HEK293 (cell line): ENCODE results near the gene SIK3.

Experiments used
- CTCF ChIA-PET: fragments of 350-600 bp; formaldehyde crosslinking; extraction: SDS; loops from one replicate; lab custom pipeline; 2021; ENCODE audit warnings: antibody characterized with exemption; lab: Yijun Ruan, JAX
- POLR2A ChIA-PET: fragments of 300-600 bp; formaldehyde crosslinking; extraction: SDS; loops from one replicate; lab custom pipeline; 2020; ENCODE audit warnings: antibody characterized with exemption, inconsistent platforms; lab: Yijun Ruan, JAX
- H3K27ac ChIP-seq: fragments of 200-500 bp; sonication (Bioruptor generic); 2 replicates; pipeline ENCODE4 v1.5.1; 2014; ENCODE audit warnings: low read depth, low read length, control low read depth, inconsistent platforms; ENCODE audit errors: extremely low read depth
- H3K36me3 ChIP-seq, 2 experiments: fragments of 200-500 bp in 1 of 2; sonication (Bioruptor generic) in 1 of 2; 1 replicate in 1 of 2; 2 replicates in 1 of 2; pipeline ENCODE4 v1.5.1; 2014 to 2017; ENCODE audit warnings: inconsistent platforms in 2 of 2, low read length in 2 of 2; ENCODE audit not compliant: control insufficient read depth in 2 of 2, insufficient read depth in 1 of 2
- H3K4me1 ChIP-seq: fragments of 200-500 bp; sonication (Bioruptor generic); 2 replicates; pipeline ENCODE4 v1.5.1; 2014; ENCODE audit warnings: mild to moderate bottlenecking, low read length, inconsistent platforms; ENCODE audit not compliant: control insufficient read depth, insufficient read depth
- H3K4me3 ChIP-seq: 2 replicates; pipeline ENCODE4 v1.5.1; 2011; ENCODE audit warnings: low read depth, mild to moderate bottlenecking, control low read depth, low read length, moderate library complexity
- H3K9me3 ChIP-seq: fragments of 200-500 bp; sonication (Bioruptor generic); 2 replicates; pipeline ENCODE4 v1.5.1; 2014; ENCODE audit warnings: low read depth, low read length, inconsistent platforms; ENCODE audit not compliant: control insufficient read depth, insufficient read depth
- KLF9 ChIP-seq: fragments of 450-650 bp; formaldehyde crosslinking; IDR thresholded peaks from 2 replicates; pipeline ENCODE4 v1.5.1; 2016; ENCODE audit warnings: missing biosample characterization, missing genetic modification characterization, low read depth
- PATZ1 ChIP-seq: fragments of 450-650 bp; formaldehyde crosslinking; IDR thresholded peaks from 2 replicates; pipeline ENCODE4 v1.5.1; 2016; ENCODE audit warnings: missing biosample characterization, missing genetic modification characterization
- SALL2 ChIP-seq: fragments of 450-650 bp; formaldehyde crosslinking; IDR thresholded peaks from 2 replicates; pipeline ENCODE4 v1.5.0; 2017; ENCODE audit warnings: missing biosample characterization, mild to moderate bottlenecking, missing genetic modification characterization, borderline replicate concordance
- SCRT2 ChIP-seq: fragments of 450-650 bp; formaldehyde crosslinking; IDR thresholded peaks from 2 replicates; pipeline ENCODE4 v1.5.1; 2016; ENCODE audit warnings: missing biosample characterization, missing genetic modification characterization
- YY2 ChIP-seq: fragments of 450-650 bp; formaldehyde crosslinking; IDR thresholded peaks from 2 replicates; pipeline ENCODE4 v1.5.1; 2016; ENCODE audit warnings: missing biosample characterization, missing genetic modification characterization
- ZFHX2 ChIP-seq: fragments of 450-650 bp; formaldehyde crosslinking; conservative IDR thresholded peaks from 2 replicates; pipeline ENCODE4 v1.5.1; 2016; ENCODE audit warnings: missing biosample characterization, missing genetic modification characterization
- ZNF114 ChIP-seq: fragments of 450-650 bp; formaldehyde crosslinking; IDR thresholded peaks from 2 replicates; pipeline ENCODE4 v1.5.0; 2017; ENCODE audit warnings: missing biosample characterization, missing genetic modification characterization
- ZNF202 ChIP-seq: fragments of 450-650 bp; formaldehyde crosslinking; IDR thresholded peaks from 2 replicates; pipeline ENCODE4 v1.5.1; 2016; ENCODE audit warnings: missing biosample characterization, missing genetic modification characterization, borderline replicate concordance
- ZNF221 ChIP-seq: fragments of 450-650 bp; formaldehyde crosslinking; IDR thresholded peaks from 2 replicates; pipeline ENCODE4 v1.5.1; 2017; ENCODE audit warnings: missing biosample characterization, missing genetic modification characterization, borderline replicate concordance
- ZNF302 ChIP-seq: fragments of 450-650 bp; formaldehyde crosslinking; IDR thresholded peaks from 2 replicates; pipeline ENCODE4 v1.5.1; 2016; ENCODE audit warnings: missing biosample characterization, missing genetic modification characterization, low read depth
- ZNF324 ChIP-seq: fragments of 450-650 bp; formaldehyde crosslinking; IDR thresholded peaks from 2 replicates; pipeline ENCODE4 v1.5.1; 2016; ENCODE audit warnings: missing biosample characterization, missing genetic modification characterization
- ZNF426 ChIP-seq: fragments of 450-650 bp; formaldehyde crosslinking; IDR thresholded peaks from 2 replicates; pipeline ENCODE4 v1.5.1; 2017; ENCODE audit warnings: missing biosample characterization, missing genetic modification characterization, mild to moderate bottlenecking, inconsistent platforms, moderate library complexity
- ZNF473 ChIP-seq: fragments of 450-650 bp; formaldehyde crosslinking; IDR thresholded peaks from 2 replicates; pipeline ENCODE4 v1.5.1; 2017; ENCODE audit warnings: missing biosample characterization, missing genetic modification characterization
- ZNF510 ChIP-seq: fragments of 450-650 bp; formaldehyde crosslinking; IDR thresholded peaks from 2 replicates; pipeline ENCODE4 v1.5.1; 2018; ENCODE audit warnings: mild to moderate bottlenecking, missing genetic modification characterization, missing biosample characterization; ENCODE audit not compliant: insufficient replicate concordance
- ZNF558 ChIP-seq: fragments of 450-650 bp; formaldehyde crosslinking; IDR thresholded peaks from 2 replicates; pipeline ENCODE4 v1.5.1; 2016; ENCODE audit warnings: missing biosample characterization, missing genetic modification characterization
- ZNF600 ChIP-seq: fragments of 450-650 bp; formaldehyde crosslinking; IDR thresholded peaks from 2 replicates; pipeline ENCODE4 v1.5.1; 2016; ENCODE audit warnings: missing biosample characterization, missing genetic modification characterization
- ZNF639 ChIP-seq: fragments of 450-650 bp; formaldehyde crosslinking; IDR thresholded peaks from 2 replicates; pipeline ENCODE4 v1.5.1; 2016; ENCODE audit warnings: missing biosample characterization, missing genetic modification characterization
- ZNF768 ChIP-seq: fragments of 450-650 bp; formaldehyde crosslinking; IDR thresholded peaks from 2 replicates; pipeline ENCODE4 v1.5.1; 2018; ENCODE audit warnings: missing biosample characterization, mild to moderate bottlenecking, missing genetic modification characterization
- TF ChIP-seq, protein P1 (sequence below): fragments of 450-650 bp; formaldehyde crosslinking; IDR thresholded peaks from 2 replicates; pipeline ENCODE4; 2016; ENCODE audit warnings: missing biosample characterization, missing genetic modification characterization
- TF ChIP-seq, protein P2 (sequence below): fragments of 450-650 bp; formaldehyde crosslinking; IDR thresholded peaks from 2 replicates; pipeline ENCODE4 v1.5.1; 2016; ENCODE audit warnings: missing biosample characterization, missing genetic modification characterization
- TF ChIP-seq, protein P3 (sequence below): sonication (generic); formaldehyde crosslinking; IDR thresholded peaks from 2 replicates; pipeline ENCODE4 v1.8.1; 2022; ENCODE audit warnings: mild to moderate bottlenecking, moderate library complexity, missing genetic modification reagents
- TF ChIP-seq, protein P4 (sequence below): fragments of 450-650 bp; IDR thresholded peaks from 2 replicates; pipeline ENCODE4 v1.5.1; 2018; ENCODE audit warnings: missing biosample characterization, mild to moderate bottlenecking, missing genetic modification characterization
- TF ChIP-seq, protein P5 (sequence below): fragments of 450-650 bp; formaldehyde crosslinking; IDR thresholded peaks from 2 replicates; pipeline ENCODE4 v1.5.1; 2016; ENCODE audit warnings: missing biosample characterization, missing genetic modification characterization

Gene SIK3

GRCh38 chr11:116798368-116798767 is 299.9 kb downstream of the SIK3 start:
- POLR2A ChIA-PET, result no interaction called here
- TF ChIP-seq SCRT2 (no peak), SALL2 (tag by site-specific recombination) (no peak), ZNF324 (no peak), YY2 (tag by site-specific recombination) (no peak), ZNF558 (tag by site-specific recombination) (no peak), ZNF600 (tag by site-specific recombination) (no peak), ZFHX2 (tag by site-specific recombination) (no peak), ZNF473 (no peak)
- H3K4me3 ChIP-seq, result no peak overlapping the region
- CTCF ChIA-PET, result interaction anchor here (2.8 kb wide), 1 partner anchor 8 kb away, joined by 19 read pairs; the partner anchor contains the start of gene APOA5
- no peaks in the 10 kb centered on the region for H3K4me1 ChIP-seq
- no peak overlapping the region for H3K27ac ChIP-seq
- no peaks in the 10 kb centered on the region for H3K9me3 ChIP-seq
- no peaks in the 10 kb centered on the region for H3K36me3 ChIP-seq

GRCh38 chr11:116797816-116798215 is 300.4 kb downstream of the SIK3 start:
- no peak overlapping the region for H3K27ac ChIP-seq
- no peaks in the 10 kb centered on the region for H3K4me1 ChIP-seq
- H3K9me3 ChIP-seq, result no peaks in the 10 kb centered on the region
- ChIA-PET POLR2A (no interaction called here), CTCF (no interaction called here)
- H3K4me3 ChIP-seq, result no peak overlapping the region
- H3K36me3 ChIP-seq, result no peaks in the 10 kb centered on the region
- TF ChIP-seq, protein P1, sequence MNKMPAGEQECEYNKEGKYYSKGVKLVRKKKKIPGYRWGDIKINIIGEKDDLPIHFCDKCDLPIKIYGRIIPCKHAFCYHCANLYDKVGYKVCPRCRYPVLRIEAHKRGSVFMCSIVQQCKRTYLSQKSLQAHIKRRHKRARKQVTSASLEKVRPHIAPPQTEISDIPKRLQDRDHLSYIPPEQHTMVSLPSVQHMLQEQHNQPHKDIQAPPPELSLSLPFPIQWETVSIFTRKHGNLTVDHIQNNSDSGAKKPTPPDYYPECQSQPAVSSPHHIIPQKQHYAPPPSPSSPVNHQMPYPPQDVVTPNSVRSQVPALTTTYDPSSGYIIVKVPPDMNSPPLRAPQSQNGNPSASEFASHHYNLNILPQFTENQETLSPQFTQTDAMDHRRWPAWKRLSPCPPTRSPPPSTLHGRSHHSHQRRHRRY (tag by site-specific recombination), result no peak
- TF ChIP-seq ZNF202 (tag by site-specific recombination) (no peak), PATZ1 (tag by site-specific recombination) (no peak), ZNF510 (tag by site-specific recombination) (no peak), KLF9 (tag by site-specific recombination) (no peak), ZNF302 (tag by site-specific recombination) (no peak), ZNF639 (tag by site-specific recombination) (no peak), ZNF221 (tag by site-specific recombination) (no peak), ZNF768 (tag by site-specific recombination) (no peak), ZNF114 (no peak), SALL2 (tag by site-specific recombination) (no peak), ZNF426 (tag by site-specific recombination) (no peak)
- TF ChIP-seq, protein P2, sequence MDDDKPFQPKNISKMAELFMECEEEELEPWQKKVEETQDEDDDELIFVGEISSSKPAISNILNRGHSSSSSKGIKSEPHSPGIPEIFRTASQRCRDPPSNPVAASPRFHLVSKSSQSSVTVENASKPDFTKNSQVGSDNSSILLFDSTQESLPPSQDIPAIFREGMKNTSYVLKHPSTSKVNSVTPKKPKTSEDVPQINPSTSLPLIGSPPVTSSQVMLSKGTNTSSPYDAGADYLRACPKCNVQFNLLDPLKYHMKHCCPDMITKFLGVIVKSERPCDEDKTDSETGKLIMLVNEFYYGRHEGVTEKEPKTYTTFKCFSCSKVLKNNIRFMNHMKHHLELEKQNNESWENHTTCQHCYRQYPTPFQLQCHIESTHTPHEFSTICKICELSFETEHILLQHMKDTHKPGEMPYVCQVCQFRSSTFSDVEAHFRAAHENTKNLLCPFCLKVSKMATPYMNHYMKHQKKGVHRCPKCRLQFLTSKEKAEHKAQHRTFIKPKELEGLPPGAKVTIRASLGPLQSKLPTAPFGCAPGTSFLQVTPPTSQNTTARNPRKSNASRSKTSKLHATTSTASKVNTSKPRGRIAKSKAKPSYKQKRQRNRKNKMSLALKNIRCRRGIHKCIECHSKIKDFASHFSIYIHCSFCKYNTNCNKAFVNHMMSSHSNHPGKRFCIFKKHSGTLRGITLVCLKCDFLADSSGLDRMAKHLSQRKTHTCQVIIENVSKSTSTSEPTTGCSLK (tag by site-specific recombination), result no peak
- TF ChIP-seq, protein P3, sequence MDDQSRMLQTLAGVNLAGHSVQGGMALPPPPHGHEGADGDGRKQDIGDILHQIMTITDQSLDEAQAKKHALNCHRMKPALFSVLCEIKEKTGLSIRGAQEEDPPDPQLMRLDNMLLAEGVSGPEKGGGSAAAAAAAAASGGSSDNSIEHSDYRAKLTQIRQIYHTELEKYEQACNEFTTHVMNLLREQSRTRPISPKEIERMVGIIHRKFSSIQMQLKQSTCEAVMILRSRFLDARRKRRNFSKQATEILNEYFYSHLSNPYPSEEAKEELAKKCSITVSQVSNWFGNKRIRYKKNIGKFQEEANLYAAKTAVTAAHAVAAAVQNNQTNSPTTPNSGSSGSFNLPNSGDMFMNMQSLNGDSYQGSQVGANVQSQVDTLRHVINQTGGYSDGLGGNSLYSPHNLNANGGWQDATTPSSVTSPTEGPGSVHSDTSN, result no peak
- TF ChIP-seq, protein P4, sequence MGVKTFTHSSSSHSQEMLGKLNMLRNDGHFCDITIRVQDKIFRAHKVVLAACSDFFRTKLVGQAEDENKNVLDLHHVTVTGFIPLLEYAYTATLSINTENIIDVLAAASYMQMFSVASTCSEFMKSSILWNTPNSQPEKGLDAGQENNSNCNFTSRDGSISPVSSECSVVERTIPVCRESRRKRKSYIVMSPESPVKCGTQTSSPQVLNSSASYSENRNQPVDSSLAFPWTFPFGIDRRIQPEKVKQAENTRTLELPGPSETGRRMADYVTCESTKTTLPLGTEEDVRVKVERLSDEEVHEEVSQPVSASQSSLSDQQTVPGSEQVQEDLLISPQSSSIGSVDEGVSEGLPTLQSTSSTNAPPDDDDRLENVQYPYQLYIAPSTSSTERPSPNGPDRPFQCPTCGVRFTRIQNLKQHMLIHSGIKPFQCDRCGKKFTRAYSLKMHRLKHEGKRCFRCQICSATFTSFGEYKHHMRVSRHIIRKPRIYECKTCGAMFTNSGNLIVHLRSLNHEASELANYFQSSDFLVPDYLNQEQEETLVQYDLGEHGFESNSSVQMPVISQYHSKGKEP (tag by site-specific recombination), result no peak
- TF ChIP-seq, protein P5, sequence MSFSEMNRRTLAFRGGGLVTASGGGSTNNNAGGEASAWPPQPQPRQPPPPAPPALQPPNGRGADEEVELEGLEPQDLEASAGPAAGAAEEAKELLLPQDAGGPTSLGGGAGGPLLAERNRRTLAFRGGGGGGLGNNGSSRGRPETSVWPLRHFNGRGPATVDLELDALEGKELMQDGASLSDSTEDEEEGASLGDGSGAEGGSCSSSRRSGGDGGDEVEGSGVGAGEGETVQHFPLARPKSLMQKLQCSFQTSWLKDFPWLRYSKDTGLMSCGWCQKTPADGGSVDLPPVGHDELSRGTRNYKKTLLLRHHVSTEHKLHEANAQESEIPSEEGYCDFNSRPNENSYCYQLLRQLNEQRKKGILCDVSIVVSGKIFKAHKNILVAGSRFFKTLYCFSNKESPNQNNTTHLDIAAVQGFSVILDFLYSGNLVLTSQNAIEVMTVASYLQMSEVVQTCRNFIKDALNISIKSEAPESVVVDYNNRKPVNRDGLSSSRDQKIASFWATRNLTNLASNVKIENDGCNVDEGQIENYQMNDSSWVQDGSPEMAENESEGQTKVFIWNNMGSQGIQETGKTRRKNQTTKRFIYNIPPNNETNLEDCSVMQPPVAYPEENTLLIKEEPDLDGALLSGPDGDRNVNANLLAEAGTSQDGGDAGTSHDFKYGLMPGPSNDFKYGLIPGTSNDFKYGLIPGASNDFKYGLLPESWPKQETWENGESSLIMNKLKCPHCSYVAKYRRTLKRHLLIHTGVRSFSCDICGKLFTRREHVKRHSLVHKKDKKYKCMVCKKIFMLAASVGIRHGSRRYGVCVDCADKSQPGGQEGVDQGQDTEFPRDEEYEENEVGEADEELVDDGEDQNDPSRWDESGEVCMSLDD (tag by site-specific recombination), result no peak
